HFFc6 (cell line): ENCODE data around the gene HEPH. TPM values are rescaled to one million over a fixed set of nuclear protein-coding genes. Genes with fewer than 3 reads are reported as not detected.

Source experiments
- DNase-seq: peaks from one replicate; pipeline ENCODE4 v3.0.0-alpha.2; 2018
- H3K27ac Mint-ChIP-seq: 2 replicates; pipeline ENCODE4 v1.8.0; 2020; ENCODE audit warnings: mild to moderate bottlenecking, mixed read lengths
- H3K27me3 Mint-ChIP-seq: 2 replicates; pipeline ENCODE4 v1.8.0; 2021; ENCODE audit warnings: mild to moderate bottlenecking, moderate library complexity, mixed read lengths; ENCODE audit not compliant: insufficient read depth
- H3K36me3 Mint-ChIP-seq: 2 replicates; pipeline ENCODE4 v1.8.0; 2021; ENCODE audit warnings: low read depth, mixed read lengths
- H3K4me1 Mint-ChIP-seq: 2 replicates; pipeline ENCODE4 v1.8.0; 2020; ENCODE audit warnings: low read depth, mixed read lengths
- H3K4me3 Mint-ChIP-seq: 2 replicates; pipeline ENCODE4 v1.8.0; 2020; ENCODE audit warnings: mild to moderate bottlenecking, moderate library complexity, mixed read lengths
- H3K9me3 Mint-ChIP-seq: 2 replicates; pipeline ENCODE4 v1.8.0; 2020; ENCODE audit warnings: mild to moderate bottlenecking, mixed read lengths
- CTCF ChIP-seq: fragments of 200-600 bp; sonication (generic); IDR thresholded peaks from 2 replicates; pipeline ENCODE4 v1.5.0; 2021; ENCODE audit warnings: antibody characterized with exemption, mild to moderate bottlenecking
- total RNA-seq, 6 experiments: library from RNA; stranded (reverse); fragmentation: NEBNext Ultra II Directional; extraction: Animal tissue kit (Norgen Biotek cat#: 25700); gene quantifications; 2 replicates in 1 of 6; 3 replicates in 5 of 6; pipeline ENCODE4 v1.2.3, GENCODE V29; 2021

HEPH gene
- total RNA-seq, 6 experiments from 2014 or later, result not detected

- Mint-ChIP-seq H3K4me1 (no peaks in the 10 kb centered on the region), H3K36me3 (no peaks in the 10 kb centered on the region), H3K4me3 (no peak overlapping the region), H3K27me3 (no peaks in the 10 kb centered on the region), H3K9me3 (no peaks in the 10 kb centered on the region), H3K27ac (no peak overlapping the region)
- DNase-seq, result no peak
- no peak for TF ChIP-seq CTCF
Measured at GRCh38 chrX:66200050-66200664, 36.1 kb downstream of the HEPH start.

GRCh38 chrX:66200855-66201795 lies 37.1 kb downstream of the HEPH start:
- peak; percentile 0 for DNase-seq
- Mint-ChIP-seq H3K27ac (no peak overlapping the region), H3K4me1 (no peaks in the 10 kb centered on the region), H3K9me3 (no peaks in the 10 kb centered on the region), H3K27me3 (no peaks in the 10 kb centered on the region), H3K36me3 (no peaks in the 10 kb centered on the region), H3K4me3 (no peak overlapping the region)
- TF ChIP-seq CTCF, result peak; percentile 62

- no peaks in the 10 kb centered on the region for H3K9me3 Mint-ChIP-seq
- no peak overlapping the region for H3K4me3 Mint-ChIP-seq
- H3K36me3 Mint-ChIP-seq, result no peaks in the 10 kb centered on the region
- no peak for DNase-seq
- no peaks in the 10 kb centered on the region for H3K4me1 Mint-ChIP-seq
- no peak overlapping the region for H3K27ac Mint-ChIP-seq
- TF ChIP-seq CTCF, result no peak
- peaks cover under 1% of the 10 kb centered on the region; the same call in 1 of the 2 replicates for H3K27me3 Mint-ChIP-seq
Measured at GRCh38 chrX:66203114-66203513, 39.1 kb downstream of the HEPH start.

- no peak overlapping the region for H3K4me3 Mint-ChIP-seq
Measured at GRCh38 chrX:66221856-66222255, 57.8 kb downstream of the HEPH start.

GRCh38 chrX:66232296-66232695 lies 68.2 kb downstream of the HEPH start:
- H3K36me3 Mint-ChIP-seq, result no peaks in the 10 kb centered on the region
- no peak overlapping the region for H3K27ac Mint-ChIP-seq
- H3K4me1 Mint-ChIP-seq, result no peaks in the 10 kb centered on the region
- no peak for DNase-seq
- no peak overlapping the region for H3K4me3 Mint-ChIP-seq
- peaks cover 12% of the 10 kb centered on the region for H3K9me3 Mint-ChIP-seq
- no peak for TF ChIP-seq CTCF
- no peaks in the 10 kb centered on the region for H3K27me3 Mint-ChIP-seq

More at GRCh38 chrX:66221856-66222255, 57.8 kb downstream of the HEPH start:
- H3K36me3 Mint-ChIP-seq, result no peaks in the 10 kb centered on the region
- no peak for TF ChIP-seq CTCF
- H3K4me1 Mint-ChIP-seq, result no peaks in the 10 kb centered on the region
- no peak for DNase-seq
- no peak overlapping the region for H3K27ac Mint-ChIP-seq
- H3K9me3 Mint-ChIP-seq, result 0 out of 2 replicates have a peak, but pooled peaks cover 4% of the 10 kb centered on the region
- H3K27me3 Mint-ChIP-seq, result no peaks in the 10 kb centered on the region
